ENCODE measurements around the gene ALG1.
"Not testable (repeated sequence)": the region's sequence is repeated elsewhere in the genome, so short reads cannot be mapped to it uniquely, and the experiment has no call there.

The ALG1 gene

GRCh38 chr16:5045499-5046115 lies 26.0 kb upstream of the ALG1 start:
- no peak for DNase-seq

- DNase-seq, result no peak
Observed at GRCh38 chr16:5046914-5047313, 24.7 kb upstream of the ALG1 start.

DNA sequence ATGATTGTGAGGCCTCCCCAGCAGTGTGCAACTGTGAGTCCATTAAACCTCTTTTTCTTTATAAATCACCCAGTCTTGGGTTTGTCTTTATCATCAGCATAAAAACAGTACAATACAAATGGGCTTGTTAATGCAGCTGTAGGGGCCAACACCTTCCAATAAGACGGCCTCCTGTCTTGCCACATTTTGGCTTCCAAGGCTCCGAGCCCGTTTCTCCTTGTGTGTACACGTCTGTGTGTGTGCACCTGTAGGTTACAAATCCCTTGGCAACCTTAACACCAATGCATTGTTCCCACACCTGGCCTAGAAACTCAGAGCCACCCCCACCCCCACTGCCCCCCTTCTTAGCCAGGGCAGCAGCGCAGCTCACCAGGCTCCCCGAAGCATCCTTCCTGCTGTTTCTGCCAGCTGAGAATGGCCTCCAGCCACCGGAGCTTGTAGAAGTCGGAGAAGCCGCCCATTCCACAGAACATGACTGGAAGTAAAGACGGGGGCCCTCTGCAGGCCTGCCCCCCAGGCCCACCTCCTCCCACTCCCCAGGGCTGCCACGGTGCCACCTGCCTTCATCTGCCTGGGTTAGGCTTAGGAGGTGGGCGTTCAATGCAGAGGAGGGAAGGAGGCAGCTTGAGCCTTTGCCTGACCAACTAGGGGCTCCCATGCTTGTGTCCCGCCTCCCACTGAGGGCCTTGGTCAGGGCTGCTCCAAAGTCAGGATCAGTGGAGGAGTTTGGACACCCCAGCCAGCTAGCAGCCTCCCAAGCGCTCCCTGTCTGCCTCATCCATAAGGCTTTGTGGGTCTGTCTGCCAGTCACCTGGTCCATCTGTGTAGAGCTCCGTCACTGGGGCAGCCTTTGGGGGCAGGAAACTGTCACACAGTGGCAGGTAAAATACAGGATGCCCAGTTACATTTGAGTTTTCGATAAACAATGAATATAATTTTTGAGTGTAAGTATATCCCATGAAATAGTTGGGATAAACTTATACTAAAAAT lies 16.5 kb upstream of the ALG1 start:
- no peak for DNase-seq

GRCh38 chr16:5056352-5056751 lies 15.3 kb upstream of the ALG1 start:
- peak; percentile 60 for DNase-seq

- DNase-seq, result no peak
Observed at GRCh38 chr16:5058476-5058875, 13.2 kb upstream of the ALG1 start.

DNA sequence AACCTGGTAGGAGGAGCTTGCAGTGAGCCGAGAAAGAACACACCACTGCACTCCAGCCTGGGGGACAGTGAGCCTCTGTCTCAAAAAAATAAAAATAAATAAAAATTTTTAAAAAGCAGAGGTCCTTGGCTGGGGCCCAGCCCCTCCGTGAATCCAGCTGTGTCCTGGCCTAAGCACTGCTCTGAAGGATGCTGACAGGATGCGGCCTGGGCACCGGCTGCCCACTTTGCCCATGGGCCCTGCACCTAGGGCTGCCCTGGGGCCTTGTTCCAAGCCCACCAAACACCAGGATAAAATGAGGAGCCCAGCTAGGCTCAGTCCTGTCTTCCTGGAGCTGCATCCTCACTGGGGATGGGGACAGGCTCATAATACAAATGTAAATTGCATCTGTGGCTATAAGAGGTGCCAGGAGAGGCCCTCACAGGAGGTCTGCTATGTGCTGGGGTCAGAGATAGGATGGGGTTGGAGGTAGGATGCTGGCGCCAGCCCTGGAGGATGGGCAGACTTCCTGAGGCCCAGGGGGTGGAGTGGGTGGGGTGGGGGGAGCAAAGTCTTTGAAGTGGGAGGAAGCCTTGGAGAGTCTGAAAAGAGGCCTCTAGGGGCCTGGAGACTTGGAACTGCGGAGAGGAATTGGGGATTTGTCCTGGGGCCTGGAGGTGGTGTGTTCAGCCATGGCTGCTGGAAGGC lies 12.1 kb upstream of the ALG1 start:
- no peak for DNase-seq

GRCh38 chr16:5060073-5060641 lies 11.5 kb upstream of the ALG1 start:
- DNase-seq, result no peak

- no peak for DNase-seq
Observed at GRCh38 chr16:5062051-5062450, 9.6 kb upstream of the ALG1 start.

DNA sequence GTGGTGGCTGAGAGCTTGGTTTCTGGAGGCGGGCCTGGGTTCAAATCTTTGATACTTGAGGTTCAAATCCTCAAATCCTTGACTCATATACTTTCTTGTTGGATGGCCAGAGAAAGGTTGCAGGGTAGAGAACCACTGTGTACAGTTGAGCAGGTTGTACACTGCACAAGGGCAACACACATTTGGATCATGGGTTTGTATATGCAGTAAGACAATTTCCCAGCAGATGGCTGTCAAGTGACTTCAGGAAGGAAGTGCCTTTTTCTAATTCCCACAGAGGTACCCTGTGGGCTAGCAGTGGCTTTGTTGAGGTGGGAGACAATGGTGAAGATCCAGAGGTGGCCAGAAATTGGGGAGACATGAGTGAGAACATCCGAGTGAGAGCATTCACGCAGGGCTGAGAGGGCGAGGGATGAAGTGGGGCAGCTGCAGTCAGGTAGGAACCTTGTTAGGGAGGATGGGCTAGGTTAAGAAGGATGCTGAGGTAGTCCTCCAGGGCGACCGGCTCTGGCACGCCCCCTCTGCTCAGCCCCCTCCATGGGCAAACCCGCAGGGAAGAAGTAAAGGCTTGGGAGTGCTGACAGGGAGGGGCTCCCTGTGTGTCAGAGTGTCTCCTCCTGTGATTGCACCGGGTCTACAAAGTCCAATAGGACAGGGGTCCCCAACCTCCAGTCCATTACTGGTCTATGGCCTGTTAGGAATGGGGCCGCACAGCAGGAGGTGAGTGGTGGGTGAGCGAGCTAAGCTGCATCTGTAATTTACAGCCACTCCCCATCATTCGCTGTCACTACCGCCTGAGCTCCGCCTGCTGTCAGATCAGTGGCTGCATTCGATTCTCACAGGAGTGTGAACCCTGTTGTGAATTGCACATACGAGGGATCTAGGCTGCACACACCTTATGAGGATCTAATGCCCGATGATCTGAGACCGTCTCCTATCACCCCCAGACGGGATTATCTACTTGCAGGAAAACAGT lies 8.6 kb upstream of the ALG1 start:
- DNase-seq, result no peak

DNA sequence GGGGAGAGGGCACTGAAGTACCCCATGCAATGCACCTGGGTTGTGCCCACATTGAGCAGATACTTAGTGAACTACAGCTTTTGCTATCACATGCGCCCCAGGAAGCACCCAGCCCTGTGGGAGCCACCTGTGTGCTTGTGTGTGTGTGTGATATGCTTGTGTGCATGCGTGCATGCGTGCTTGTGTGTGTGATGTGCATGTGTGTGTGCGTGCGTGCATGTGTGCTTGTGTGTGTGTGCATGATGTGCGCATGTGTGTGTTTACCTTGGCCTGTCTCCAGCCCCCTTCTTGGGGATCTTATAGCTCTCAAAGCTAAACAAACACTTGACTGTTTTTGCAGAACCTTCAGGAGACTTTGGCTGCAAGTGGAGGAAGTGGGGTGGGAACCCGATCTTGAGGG lies 6.7 kb upstream of the ALG1 start:
- no peak for DNase-seq

- no peak for DNase-seq
Observed at GRCh38 chr16:5065326-5065725, 6.3 kb upstream of the ALG1 start.

- no peak for DNase-seq
Observed at GRCh38 chr16:5065813-5066212, 5.8 kb upstream of the ALG1 start, which contains the start of gene C16orf89. Gene C16orf89 (minus strand): TSS chr16:5065956. CDS start chr16:5065908, 48 bp downstream.

- no peak for DNase-seq
Observed at GRCh38 chr16:5066511-5066910, 5.1 kb upstream of the ALG1 start.

DNA sequence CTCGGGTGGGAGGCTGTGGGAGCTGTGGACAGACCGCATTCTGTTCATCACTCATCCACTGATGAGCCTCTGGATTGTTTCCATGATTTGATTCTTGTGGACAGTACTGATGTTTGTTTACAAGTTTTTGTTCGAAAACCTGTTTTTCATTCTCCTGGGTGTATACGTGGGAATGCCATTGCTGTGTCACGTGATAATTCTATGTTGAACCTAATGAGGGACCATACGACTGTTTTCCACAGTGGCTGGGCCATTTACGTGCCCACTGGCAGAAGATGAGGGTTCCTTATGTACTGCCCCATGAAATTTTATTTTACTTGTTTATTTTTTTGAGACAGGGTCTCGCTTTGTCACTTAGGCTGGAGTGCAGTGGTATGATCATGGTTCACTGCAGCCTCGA lies 2.6 kb upstream of the ALG1 start:
- DNase-seq, result no peak

- no peak for DNase-seq
Observed at GRCh38 chr16:5069854-5070253, 1.8 kb upstream of the ALG1 start.

DNA sequence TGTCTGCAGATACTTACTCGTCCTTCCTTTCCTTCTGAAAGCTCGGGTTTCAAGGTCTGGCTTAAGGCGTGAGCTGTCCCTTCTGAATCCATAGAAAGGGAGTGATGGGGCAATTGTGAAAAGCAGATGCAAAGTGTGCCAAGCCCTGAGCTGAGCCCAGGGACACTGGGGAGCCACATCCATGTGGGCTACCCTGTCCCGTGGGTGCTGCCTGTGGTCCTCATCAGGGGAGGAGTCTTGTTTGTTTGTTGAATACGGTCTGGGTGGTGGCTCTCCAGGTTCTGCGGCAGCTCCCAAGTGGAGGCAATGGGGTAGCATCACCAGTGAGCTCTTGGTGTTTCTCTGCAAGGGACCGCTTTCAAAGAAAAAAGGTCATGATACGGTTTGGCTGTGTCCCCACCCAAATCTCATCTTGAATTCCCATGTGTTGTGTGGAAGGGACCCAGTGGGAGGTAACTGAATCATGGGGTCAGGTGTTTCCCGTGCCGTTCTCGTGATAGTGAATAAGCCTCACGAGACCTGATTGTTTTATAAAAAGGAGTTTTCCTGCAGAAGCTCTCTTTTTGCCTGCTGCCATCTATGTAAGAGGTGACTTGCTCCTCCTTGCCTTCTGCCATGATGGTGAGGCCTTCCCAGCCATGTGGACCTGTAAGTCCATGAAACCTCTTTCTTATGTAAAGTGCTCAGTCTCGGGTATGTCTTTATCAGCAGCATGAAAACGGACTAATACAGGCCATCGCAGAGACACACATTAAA lies 1.0 kb upstream of the ALG1 start:
- DNase-seq, result no peak

DNA sequence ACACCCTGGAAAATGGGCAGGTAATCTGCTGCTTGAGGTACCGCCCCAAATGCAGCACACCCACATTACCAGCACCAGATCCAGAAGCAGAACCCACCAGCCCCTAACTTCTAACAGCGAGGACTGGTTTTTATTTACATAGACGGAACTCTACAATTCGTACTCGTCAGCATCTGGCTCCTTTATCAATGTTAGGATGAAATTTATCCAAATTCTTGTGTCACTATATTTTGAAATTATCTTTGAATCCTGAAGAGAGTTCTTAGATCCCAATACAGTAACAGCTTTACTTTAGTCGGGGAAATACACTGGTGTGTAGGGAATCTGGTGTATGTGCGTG lies 332 bp upstream of the ALG1 start:
- no peak for DNase-seq

DNA sequence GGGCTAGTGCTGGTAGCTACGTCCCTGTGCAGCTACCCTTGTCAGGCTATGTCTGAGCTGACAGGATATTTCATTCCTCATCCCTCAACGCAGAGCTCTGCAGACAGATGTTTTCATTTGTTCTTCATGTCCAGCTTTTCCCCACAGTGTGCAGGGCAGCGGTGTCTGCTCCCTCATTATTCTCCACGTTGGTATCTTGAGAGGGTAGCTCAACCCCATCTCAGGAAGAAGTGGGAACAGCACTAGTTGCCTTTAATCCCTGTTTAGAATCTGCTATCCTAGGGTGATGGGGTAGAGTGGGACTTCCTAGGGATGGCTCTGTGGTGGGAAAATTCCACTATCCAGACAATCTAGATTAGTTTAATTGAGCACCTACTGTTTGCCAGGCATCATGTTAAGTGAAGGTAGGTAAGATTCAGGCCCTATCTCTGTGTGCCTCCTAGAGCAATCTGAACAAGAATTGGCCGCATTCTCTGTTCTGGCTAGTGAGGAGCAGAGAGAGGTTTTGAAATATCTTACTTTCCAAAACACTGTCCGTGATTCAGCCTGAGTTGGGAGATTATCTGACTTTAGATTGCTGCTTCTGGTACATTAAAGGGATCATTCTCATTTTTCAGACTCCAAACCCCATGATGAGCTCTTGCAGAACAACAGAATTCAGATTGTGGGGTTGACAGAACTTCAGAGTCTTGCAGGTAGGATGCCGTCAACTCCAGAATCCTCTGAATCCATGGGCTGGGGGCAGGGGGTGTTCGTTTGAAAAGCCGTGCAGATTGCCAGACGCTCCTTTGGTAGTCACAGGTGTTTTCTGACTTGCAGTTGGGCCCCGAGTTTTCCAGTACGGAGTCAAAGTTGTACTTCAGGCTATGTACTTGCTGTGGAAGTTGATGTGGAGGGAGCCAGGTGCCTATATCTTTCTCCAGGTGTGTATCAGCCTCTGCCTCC lies 963 bp downstream of the ALG1 start:
- DNase-seq, result no peak

GRCh38 chr16:5073279-5073629 lies 1.6 kb downstream of the ALG1 start:
- DNase-seq, result no peak

DNA sequence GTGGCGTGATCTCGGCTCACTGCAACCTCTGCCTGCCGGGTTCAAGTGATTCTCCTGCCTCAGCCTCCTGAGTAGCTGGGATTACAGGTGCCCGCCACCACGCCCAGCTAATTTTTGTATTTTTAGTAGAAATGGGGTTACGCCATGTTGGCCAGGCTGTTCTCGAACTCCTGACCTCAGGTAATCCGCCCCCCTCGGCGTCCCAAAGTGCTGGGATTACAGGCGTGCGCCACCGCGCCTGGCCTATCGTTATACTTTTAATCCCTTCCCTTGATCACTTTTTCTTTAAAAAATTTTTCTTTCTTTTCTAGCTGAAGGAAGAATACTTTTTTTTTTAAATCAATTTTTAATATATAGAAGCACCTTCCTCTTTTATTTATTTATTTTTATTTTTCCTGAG lies 2.1 kb downstream of the ALG1 start:
- not testable (repeated sequence) for DNase-seq
